K562 (cell line): Measurements from ENCODE around the gene STRA8. TPM values are rescaled to one million over a fixed set of nuclear protein-coding genes. Genes with fewer than 3 reads are reported as not detected.

Experiments
- CBX3 ChIP-seq, 2 experiments: IDR thresholded peaks; 1 replicate in 1 of 2; 2 replicates in 1 of 2; pipeline ENCODE4 v1.6.1; 2012; ENCODE audit warnings: inconsistent platforms in 2 of 2, low read length in 2 of 2, borderline replicate concordance in 1 of 2, control low read depth in 1 of 2
- CHD7 ChIP-seq: fragments of 200-600 bp; sonication (generic); IDR thresholded peaks from one replicate; pipeline ENCODE4 v1.6.1; 2012; ENCODE audit warnings: mild to moderate bottlenecking, low read depth, low read length, inconsistent platforms
- GABPB1 ChIP-seq: sonication (generic); formaldehyde crosslinking; IDR thresholded peaks from 2 replicates; pipeline ENCODE4 v1.8.0; 2022; ENCODE audit warnings: mild to moderate bottlenecking, missing genetic modification reagents
- L3MBTL2 ChIP-seq: fragments of 450-650 bp; IDR thresholded peaks from 2 replicates; pipeline ENCODE4 v1.6.1; 2016; ENCODE audit warnings: mild to moderate bottlenecking, moderate library complexity
- PRDM10 ChIP-seq: fragments of 450-650 bp; IDR thresholded peaks from 2 replicates; pipeline ENCODE4 v1.6.1; 2018; ENCODE audit not compliant: partially characterized antibody
- PTRF ChIP-seq: fragments of 450-650 bp; IDR thresholded peaks from 2 replicates; pipeline ENCODE4 v1.6.1; 2016; ENCODE audit warnings: mild to moderate bottlenecking, missing genetic modification characterization, missing compliant biosample characterization
- ZBTB1 ChIP-seq: sonication (generic); formaldehyde crosslinking; IDR thresholded peaks from 2 replicates; pipeline ENCODE4 v1.8.1; 2023; ENCODE audit warnings: missing genetic modification reagents, low read depth, mild to moderate bottlenecking, borderline replicate concordance
- ZC3H4 ChIP-seq: sonication (generic); formaldehyde crosslinking; IDR thresholded peaks from 2 replicates; pipeline ENCODE4 v1.9.0; 2021; ENCODE audit warnings: missing genetic modification reagents, borderline replicate concordance
- ZNF444 ChIP-seq: fragments of 250-450 bp; sonication (Bioruptor Pico); IDR thresholded peaks from 2 replicates; pipeline ENCODE4 v1.4.0; 2020; ENCODE audit warnings: mild to moderate bottlenecking, moderate library complexity
- ZNF511 ChIP-seq: sonication (generic); formaldehyde crosslinking; IDR thresholded peaks from 2 replicates; pipeline ENCODE4 v1.8.0; 2022; ENCODE audit warnings: mild to moderate bottlenecking, missing genetic modification reagents
- ZNF766 ChIP-seq: fragments of 200-800 bp; sonication (Bioruptor generic); conservative IDR thresholded peaks from 2 replicates; pipeline ENCODE4 v1.6.1; 2016; ENCODE audit warnings: missing genetic modification characterization, missing compliant biosample characterization
- polyA plus RNA-seq, 8 experiments: library from polyadenylated mRNA; depleted of rRNA in 4 of 8; stranded (reverse) in 5 of 8; unstranded in 3 of 8; fragments of >200 nt; fragmentation: Nextera tagmentation in 2 of 8; fragmentation: Illumina TruSeq in 1 of 8; extraction: Ambion mirVana in 2 of 8; extraction: Trizol in 1 of 8; gene quantifications; 2 replicates each; pipeline versions ENCODE4 v1.2.1 to v1.2.3, GENCODE V29; 2011 to 2014; ENCODE audit warnings: inconsistent platforms in 1 of 8, missing spikeins in 1 of 8
- total RNA-seq, 7 experiments: library from RNA; depleted of rRNA in 6 of 7; stranded (reverse); fragments of >200 nt in 6 of 7; fragmentation: Illumina TruSeq in 2 of 7; extraction: Trizol in 2 of 7; gene quantifications; 2 replicates each; pipeline versions ENCODE4 v1.2.1 to v1.2.3, GENCODE V29; 2011 to 2021; ENCODE audit warnings: low replicate concordance in 1 of 7

The STRA8 gene
- total and polyA plus RNA-seq, 9 of the 15 experiments (the other 6 are each of a cell fraction or from before 2014, with no cell fraction given), result not detected

GRCh38 chr7:135247746-135248471, 14.3 kb downstream of the STRA8 start (continued):
- TF ChIP-seq CHD7, result no peak
- no peak for TF ChIP-seq CBX3 (IDR thresholded peaks at IDR 0.05; ENCODE audit: borderline replicate concordance in 1 of 2, low read length in 2 of 2)
- TF ChIP-seq ZNF511 (CRISPR knock-in tag), result 0 out of 2 replicates have a peak, but pooled peaks have one; percentile 55
- 0 out of 2 replicates have a peak, but pooled peaks have one; percentile 32 for TF ChIP-seq ZBTB1 (CRISPR knock-in tag)
- no peak for TF ChIP-seq ZNF444 (CRISPR knock-in tag)
- no peak for TF ChIP-seq ZC3H4 (CRISPR knock-in tag)
- TF ChIP-seq L3MBTL2, result no peak; the same call in 1 of the 2 replicates
- no peak for TF ChIP-seq ZNF766
- no peak for TF ChIP-seq PTRF
- no peak for TF ChIP-seq PRDM10
- TF ChIP-seq GABPB1 (CRISPR knock-in tag), result peak; percentile 11; the same call in 1 of the 2 replicates
